ENCODE measurements around the gene SCP2D1. TPM values are rescaled to one million over a fixed set of nuclear protein-coding genes. Genes with fewer than 3 reads are reported as not detected.

SCP2D1 gene
- total RNA-seq, 2 donors from 2014 or later: not detected

DNA sequence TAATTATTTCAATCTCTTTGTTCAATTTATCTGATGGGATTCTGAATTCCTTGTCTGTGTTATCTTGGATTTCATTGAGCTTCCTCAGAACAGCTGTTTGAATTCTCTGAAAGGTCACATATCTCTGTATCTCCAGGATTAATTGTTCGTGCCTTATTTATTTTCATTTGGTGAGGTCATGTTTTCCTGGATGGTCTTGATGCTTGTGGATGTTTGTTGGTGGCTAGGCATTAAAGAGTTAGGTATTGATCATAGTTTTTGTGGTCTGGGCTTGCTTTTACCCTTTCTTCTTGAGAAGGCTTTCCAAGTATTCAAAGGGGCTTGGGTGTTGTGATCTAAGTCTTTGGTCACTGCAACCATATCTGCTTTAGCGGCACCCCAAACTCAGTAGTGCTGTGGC lies 39.4 kb upstream of the SCP2D1 start:
- TF ChIP-seq, protein P1, sequence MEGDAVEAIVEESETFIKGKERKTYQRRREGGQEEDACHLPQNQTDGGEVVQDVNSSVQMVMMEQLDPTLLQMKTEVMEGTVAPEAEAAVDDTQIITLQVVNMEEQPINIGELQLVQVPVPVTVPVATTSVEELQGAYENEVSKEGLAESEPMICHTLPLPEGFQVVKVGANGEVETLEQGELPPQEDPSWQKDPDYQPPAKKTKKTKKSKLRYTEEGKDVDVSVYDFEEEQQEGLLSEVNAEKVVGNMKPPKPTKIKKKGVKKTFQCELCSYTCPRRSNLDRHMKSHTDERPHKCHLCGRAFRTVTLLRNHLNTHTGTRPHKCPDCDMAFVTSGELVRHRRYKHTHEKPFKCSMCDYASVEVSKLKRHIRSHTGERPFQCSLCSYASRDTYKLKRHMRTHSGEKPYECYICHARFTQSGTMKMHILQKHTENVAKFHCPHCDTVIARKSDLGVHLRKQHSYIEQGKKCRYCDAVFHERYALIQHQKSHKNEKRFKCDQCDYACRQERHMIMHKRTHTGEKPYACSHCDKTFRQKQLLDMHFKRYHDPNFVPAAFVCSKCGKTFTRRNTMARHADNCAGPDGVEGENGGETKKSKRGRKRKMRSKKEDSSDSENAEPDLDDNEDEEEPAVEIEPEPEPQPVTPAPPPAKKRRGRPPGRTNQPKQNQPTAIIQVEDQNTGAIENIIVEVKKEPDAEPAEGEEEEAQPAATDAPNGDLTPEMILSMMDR (conservative IDR thresholded peaks at IDR 0.05): no peak
- H3K36me3 ChIP-seq (ENCODE audit: control insufficient read depth, insufficient read depth, low read length): no peaks in the 10 kb centered on the region
- no peaks in the 10 kb centered on the region for H3K4me1 ChIP-seq (ENCODE audit: control insufficient read depth, insufficient read depth, low read length)
- Mint-ChIP-seq H3K27ac (no peak overlapping the region), H3K4me1 (no peaks in the 10 kb centered on the region), H3K27me3 (ENCODE audit: insufficient read depth) (no peaks in the 10 kb centered on the region), H3K36me3 (ENCODE audit: low read depth) (no peaks in the 10 kb centered on the region), H3K4me3 (no peak overlapping the region), H3K9me3 (no peaks in the 10 kb centered on the region)
- no peak overlapping the region for H3K9ac ChIP-seq (ENCODE audit: extremely low read depth, low read length, poor library complexity, severe bottlenecking)
- no peak for DNase-seq
- H3K9me3 ChIP-seq (ENCODE audit: control insufficient read depth, low read length): no peaks in the 10 kb centered on the region
- H3K27ac ChIP-seq (ENCODE audit: low read depth, low read length): no peak overlapping the region
- H3K4me3 ChIP-seq (ENCODE audit: low read length): no peak overlapping the region
- H3K27me3 ChIP-seq (ENCODE audit: control insufficient read depth, insufficient read depth, low read length, poor library complexity, severe bottlenecking): no peaks in the 10 kb centered on the region
- 86 to 100% methylated on average over 1 to 2 of the region's 2 CpGs for WGBS, 2 experiments (ENCODE audit: insufficient coverage in 1 of 2, insufficient read length in 1 of 2)

DNA sequence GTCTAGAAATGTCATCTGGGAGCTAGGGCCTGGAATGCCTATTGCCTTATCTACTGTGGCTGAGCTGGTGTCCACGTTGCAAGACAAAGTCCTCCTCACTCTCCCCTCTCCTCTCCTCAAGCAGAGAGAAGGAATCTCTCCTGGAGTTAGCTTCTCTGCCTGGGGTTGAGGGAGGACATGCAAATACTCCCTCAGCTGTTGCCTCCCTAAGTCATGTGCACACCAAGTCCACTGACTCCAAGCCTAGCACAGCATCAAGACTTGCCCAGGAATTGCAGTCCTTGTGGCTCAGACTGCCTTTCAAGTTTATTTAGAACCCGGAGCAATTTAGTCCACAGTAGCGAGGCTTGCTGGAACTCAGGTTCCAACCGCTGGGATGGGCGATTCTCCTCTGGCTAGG lies 38.0 kb upstream of the SCP2D1 start:
- H3K27ac ChIP-seq (ENCODE audit: low read depth, low read length): no peak overlapping the region
- no peaks in the 10 kb centered on the region for H3K27me3 ChIP-seq (ENCODE audit: control insufficient read depth, insufficient read depth, low read length, poor library complexity, severe bottlenecking)
- no peak overlapping the region for H3K4me3 ChIP-seq (ENCODE audit: low read length)
- Mint-ChIP-seq H3K4me1 (no peaks in the 10 kb centered on the region), H3K36me3 (ENCODE audit: low read depth) (no peaks in the 10 kb centered on the region), H3K27ac (no peak overlapping the region), H3K9me3 (no peaks in the 10 kb centered on the region), H3K27me3 (ENCODE audit: insufficient read depth) (no peaks in the 10 kb centered on the region), H3K4me3 (no peak overlapping the region)
- DNase-seq: no peak
- no peaks in the 10 kb centered on the region for H3K9me3 ChIP-seq (ENCODE audit: control insufficient read depth, low read length)
- H3K36me3 ChIP-seq (ENCODE audit: control insufficient read depth, insufficient read depth, low read length): no peaks in the 10 kb centered on the region
- WGBS, 2 experiments (ENCODE audit: insufficient coverage in 1 of 2, insufficient read length in 1 of 2): 94 to 95% methylated on average over 4 to 5 of the region's 5 CpGs
- TF ChIP-seq, protein P1 (conservative IDR thresholded peaks at IDR 0.05): no peak
- H3K4me1 ChIP-seq (ENCODE audit: control insufficient read depth, insufficient read depth, low read length): no peaks in the 10 kb centered on the region
- no peak overlapping the region for H3K9ac ChIP-seq (ENCODE audit: extremely low read depth, low read length, poor library complexity, severe bottlenecking)

DNA sequence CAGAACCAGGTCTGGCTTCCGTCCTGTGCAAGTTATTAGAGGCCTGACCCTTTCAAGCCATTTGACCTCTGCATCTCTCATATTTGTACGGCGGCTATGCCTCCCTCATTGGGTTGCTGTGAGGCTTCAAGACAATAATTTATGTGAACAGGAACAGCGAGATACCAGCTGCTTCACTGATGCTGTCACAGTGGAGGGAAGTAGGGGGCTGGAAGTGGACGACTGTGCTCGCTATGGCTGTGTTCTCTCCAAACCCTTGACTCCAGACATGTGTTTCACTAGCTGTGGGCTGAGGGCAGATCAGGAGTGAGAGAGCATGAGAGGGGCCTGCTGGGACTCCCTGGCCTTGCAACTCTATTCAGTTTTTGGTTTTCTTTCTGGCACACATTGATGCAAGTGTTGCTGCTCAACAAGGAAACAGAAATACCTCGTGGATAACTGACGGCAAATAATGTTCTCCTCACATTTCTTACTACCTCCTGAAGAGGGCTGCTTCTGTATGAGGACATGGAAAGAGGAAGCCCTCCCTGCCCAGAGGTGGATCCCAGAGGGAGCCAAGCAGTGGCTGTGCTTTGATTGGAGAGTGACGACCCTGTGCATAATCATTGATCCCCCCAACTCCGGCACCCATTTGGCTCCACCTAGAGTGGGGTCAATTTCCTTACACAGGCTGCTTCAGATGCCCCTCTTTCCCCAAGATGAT lies 34.7 kb upstream of the SCP2D1 start:
- no peaks in the 10 kb centered on the region for H3K4me1 ChIP-seq (ENCODE audit: control insufficient read depth, insufficient read depth, low read length)
- H3K27ac Mint-ChIP-seq: no peak overlapping the region

More for the DNA sequence above, 34.7 kb upstream of the SCP2D1 start:
- Histone ChIP-seq H3K27ac (ENCODE audit: low read depth, low read length) (no peak overlapping the region), H3K9me3 (ENCODE audit: control insufficient read depth, low read length) (no peaks in the 10 kb centered on the region), H3K27me3 (ENCODE audit: control insufficient read depth, insufficient read depth, low read length, poor library complexity, severe bottlenecking) (no peaks in the 10 kb centered on the region), H3K9ac (ENCODE audit: extremely low read depth, low read length, poor library complexity, severe bottlenecking) (no peak overlapping the region), H3K36me3 (ENCODE audit: control insufficient read depth, insufficient read depth, low read length) (no peaks in the 10 kb centered on the region), H3K4me3 (ENCODE audit: low read length) (no peak overlapping the region)
- TF ChIP-seq, protein P1 (conservative IDR thresholded peaks at IDR 0.05): peak; percentile 57
- Mint-ChIP-seq H3K4me1 (no peaks in the 10 kb centered on the region), H3K36me3 (ENCODE audit: low read depth) (no peaks in the 10 kb centered on the region), H3K4me3 (no peak overlapping the region), H3K9me3 (no peaks in the 10 kb centered on the region), H3K27me3 (ENCODE audit: insufficient read depth) (peaks cover 3% of the 10 kb centered on the region)
- 70 to 100% methylated on average over 3 to 10 of the region's 10 CpGs for WGBS, 2 experiments (ENCODE audit: insufficient coverage in 1 of 2, insufficient read length in 1 of 2)
- DNase-seq: peak; percentile 55

Measured in endodermal cell (in vitro differentiated cells).